ENCODE results near the gene ST6GALNAC3.

- no peak for TF ChIP-seq CTCF (IDR thresholded peaks at IDR 0.05; ENCODE audit: low read depth, low read length)
- no peak for TF ChIP-seq EZH2phosphoT487 (IDR thresholded peaks at IDR 0.05; ENCODE audit: low read depth)
Observed at GRCh38 chr1:76229279-76230005, 154.9 kb downstream of the ST6GALNAC3 start.
